IMR-90 (cell line): ENCODE data around the gene SMARCD2. TPM values are rescaled to one million over a fixed set of nuclear protein-coding genes. Genes with fewer than 3 reads are reported as not detected.

Source experiments
- ATAC-seq: fragments of 200-7000 bp; cut with Tn5 transposase; 2 replicates; pipeline ENCODE4 v1.9.1; 2020; ENCODE audit warnings: low read depth, mild to moderate bottlenecking, moderate library complexity
- BruUV-seq: library from RNA; stranded (reverse); fragments of 400-500 nt; replicated peaks from 2 replicates; lab custom pipeline; 2021; lab: Mats Ljungman, UMichigan
- CTCF ChIA-PET: fragments of 300-600 bp; formaldehyde crosslinking; extraction: SDS; loops from one replicate; lab custom pipeline; 2021; ENCODE audit warnings: antibody characterized with exemption; lab: Yijun Ruan, JAX
- POLR2A ChIA-PET: fragments of 300-600 bp; sonication (Branson Sonifier 250); formaldehyde crosslinking; loops from one replicate; lab custom pipeline; 2022; ENCODE audit warnings: antibody characterized with exemption; ENCODE audit not compliant: unreplicated experiment; lab: Charles Lee
- DNase-seq: peaks from one replicate; pipeline ENCODE4 v3.0.0; 2013
- H2AFZ ChIP-seq: replicated peaks from 2 replicates; pipeline ENCODE3; 2013; ENCODE audit warnings: low read length, mild to moderate bottlenecking; ENCODE audit not compliant: poor library complexity
- H2AK5ac ChIP-seq: 2 replicates; pipeline ENCODE4 v1.6.1; 2013; ENCODE audit warnings: low read depth, low read length, inconsistent platforms
- H2AK9ac ChIP-seq: replicated peaks from 2 replicates; pipeline ENCODE3; 2013; ENCODE audit warnings: mild to moderate bottlenecking, low read depth, low read length, moderate library complexity; ENCODE audit not compliant: poor library complexity
- H2BK120ac ChIP-seq: 2 replicates; pipeline ENCODE4 v1.6.1; 2013; ENCODE audit warnings: low read depth, low read length, inconsistent platforms
- H2BK15ac ChIP-seq: 3 replicates; pipeline ENCODE4 v1.6.1; 2013; ENCODE audit warnings: low read depth, low read length, inconsistent platforms
- H2BK20ac ChIP-seq: 2 replicates; pipeline ENCODE4 v1.6.1; 2013; ENCODE audit warnings: low read depth, mild to moderate bottlenecking, inconsistent platforms, low read length, moderate library complexity
- H2BK5ac ChIP-seq: 2 replicates; pipeline ENCODE4 v1.6.1; 2013; ENCODE audit warnings: mild to moderate bottlenecking, low read depth, low read length, inconsistent platforms; ENCODE audit not compliant: poor library complexity, severe bottlenecking
- H3K14ac ChIP-seq: replicated peaks from 2 replicates; pipeline ENCODE4 v1.6.1; 2013; ENCODE audit warnings: low read depth, low read length, inconsistent platforms
- H3K18ac ChIP-seq: 2 replicates; pipeline ENCODE4 v1.6.1; 2013; ENCODE audit warnings: low read depth, low read length, control low read depth
- H3K23ac ChIP-seq: 2 replicates; pipeline ENCODE4 v1.6.1; 2013; ENCODE audit warnings: low read depth, low read length, inconsistent platforms
- H3K27ac ChIP-seq: 2 replicates; pipeline ENCODE4 v1.5.1; 2013; ENCODE audit warnings: mild to moderate bottlenecking, control low read depth, low read length; ENCODE audit not compliant: insufficient read depth
- H3K27me3 ChIP-seq: 2 replicates; pipeline ENCODE4 v1.6.1; 2013; ENCODE audit warnings: low read length; ENCODE audit not compliant: control insufficient read depth, insufficient read depth
- H3K36me3 ChIP-seq: 2 replicates; pipeline ENCODE4 v1.6.1; 2013; ENCODE audit warnings: low read length, mixed read lengths; ENCODE audit not compliant: control insufficient read depth, insufficient read depth
- H3K4ac ChIP-seq: 2 replicates; pipeline ENCODE4 v1.6.1; 2013; ENCODE audit warnings: low read depth, low read length, inconsistent platforms
- H3K4me1 ChIP-seq: 2 replicates; pipeline ENCODE4 v1.6.1; 2013; ENCODE audit warnings: low read length, mixed read lengths; ENCODE audit not compliant: control insufficient read depth, insufficient read depth
- H3K4me2 ChIP-seq: 2 replicates; pipeline ENCODE4 v1.6.1; 2013; ENCODE audit warnings: low read depth, mild to moderate bottlenecking, control low read depth, low read length, moderate library complexity
- H3K4me3 ChIP-seq: 2 replicates; pipeline ENCODE4 v1.5.1; 2013; ENCODE audit warnings: low read depth, mild to moderate bottlenecking, control low read depth, low read length, moderate library complexity; ENCODE audit not compliant: insufficient read depth
- H3K56ac ChIP-seq: 2 replicates; pipeline ENCODE4 v1.6.1; 2013; ENCODE audit warnings: low read length, inconsistent platforms; ENCODE audit not compliant: insufficient read depth; ENCODE audit errors: extremely low read depth
- H3K79me1 ChIP-seq, 2 experiments: 2 replicates each; pipeline ENCODE4 v1.6.1; 2013; ENCODE audit warnings: low read length in 2 of 2, inconsistent platforms in 1 of 2, low read depth in 1 of 2
- H3K9ac ChIP-seq: 2 replicates; pipeline ENCODE4 v1.6.1; 2013; ENCODE audit warnings: low read depth, low read length, control low read depth
- H3K9me1 ChIP-seq: 2 replicates; pipeline ENCODE4 v1.6.1; 2013; ENCODE audit warnings: low read length, inconsistent platforms; ENCODE audit not compliant: insufficient read depth
- H3K9me3 ChIP-seq: 2 replicates; pipeline ENCODE4 v1.6.1; 2013; ENCODE audit warnings: low read length; ENCODE audit not compliant: control insufficient read depth, insufficient read depth
- H4K20me1 ChIP-seq: 2 replicates; pipeline ENCODE4 v1.6.1; 2013; ENCODE audit warnings: low read length, inconsistent platforms; ENCODE audit not compliant: insufficient read depth
- H4K5ac ChIP-seq: 2 replicates; pipeline ENCODE4 v1.6.1; 2013; ENCODE audit warnings: mild to moderate bottlenecking, low read depth, low read length, control low read depth
- H4K8ac ChIP-seq, 2 experiments: 2 replicates each; pipeline ENCODE4 v1.6.1; 2013; ENCODE audit warnings: low read depth in 2 of 2, low read length in 2 of 2, control low read depth in 1 of 2, inconsistent platforms in 1 of 2
- H4K91ac ChIP-seq: 2 replicates; pipeline ENCODE4 v1.6.1; 2013; ENCODE audit warnings: low read depth, low read length, inconsistent platforms; ENCODE audit not compliant: insufficient read depth
- BHLHE40 ChIP-seq: fragments of 150-350 bp; IDR thresholded peaks from 2 replicates; pipeline ENCODE4 v1.6.1; 2016; ENCODE audit warnings: mild to moderate bottlenecking, low read depth, low read length
- CEBPB ChIP-seq: IDR thresholded peaks from 2 replicates; pipeline ENCODE4 v1.6.1; 2012; ENCODE audit warnings: low read depth, low read length, improper control_type of control experiment
- CHD1 ChIP-seq: IDR thresholded peaks from 2 replicates; pipeline ENCODE4 v1.6.1; 2012; ENCODE audit warnings: low read depth, low read length, improper control_type of control experiment
- FOS ChIP-seq: fragments of 150-350 bp; IDR thresholded peaks from 2 replicates; pipeline ENCODE4 v1.6.1; 2016; ENCODE audit warnings: low read depth, low read length
- MAFK ChIP-seq: IDR thresholded peaks from 2 replicates; pipeline ENCODE4 v1.6.1; 2012; ENCODE audit warnings: low read depth, low read length, improper control_type of control experiment
- NFE2L2 ChIP-seq: fragments of 150-350 bp; IDR thresholded peaks from 2 replicates; pipeline ENCODE4 v1.6.1; 2016; ENCODE audit warnings: low read depth, mild to moderate bottlenecking, low read length
- RAD21 ChIP-seq: IDR thresholded peaks from 2 replicates; pipeline ENCODE4 v1.6.1; 2012; ENCODE audit warnings: low read length, improper control_type of control experiment
- RFX5 ChIP-seq: IDR thresholded peaks from 2 replicates; pipeline ENCODE4 v1.8.0; 2012; ENCODE audit warnings: low read depth, mild to moderate bottlenecking, low read length, moderate library complexity
- WGBS, 2 experiments: methylation state at CpG; one replicate each; pipeline versions ENCODE4 v1.1.5 to v1.1.7; 2013; ENCODE audit warnings: missing lambda C conversion rate in 2 of 2; ENCODE audit not compliant: insufficient read length in 1 of 2; ENCODE audit errors: extremely low coverage in 2 of 2; 5-methylcytosine and 5-hydroxymethylcytosine counted together
- dilution Hi-C: fragments of 300-500 bp; cut with HindIII; formaldehyde crosslinking; loops from one replicate; pipeline ENCODE4 v1.14.3; 2018; ENCODE audit warnings: low sequenced_read_pairs; ENCODE audit not compliant: unreplicated experiment
- in situ Hi-C: fragments of 300-500 bp; cut with MboI; formaldehyde crosslinking; loops from 3 replicates; pipeline ENCODE4 v1.14.3; 2019; ENCODE audit warnings: low sequenced_read_pairs, inconsistent platforms, mixed read lengths
- intact Hi-C: fragments of 100-400 bp; cut with micrococcal nuclease; formaldehyde crosslinking; loops from 2 replicates; pipeline ENCODE4 v1.10.0; 2022
- polyA plus RNA-seq, 3 experiments: library from polyadenylated mRNA; depleted of rRNA; stranded (reverse); fragments of >200 nt; gene quantifications; 2 replicates each; pipeline ENCODE4 v1.2.3, GENCODE V29; 2012; ENCODE audit warnings: low replicate concordance in 1 of 3
- total RNA-seq: library from RNA; depleted of rRNA; stranded (reverse); fragments of >200 nt; gene quantifications from 2 replicates; pipeline ENCODE4 v1.2.3, GENCODE V29; 2012
- TF ChIP-seq, protein P1 (sequence below): conservative IDR thresholded peaks from 2 replicates; pipeline ENCODE4 v1.5.1; 2012; ENCODE audit warnings: mild to moderate bottlenecking, low read depth, low read length, improper control_type of control experiment

Gene SMARCD2
- total and polyA plus RNA-seq, 2 of the 4 experiments (the other 2 are of a cell fraction): 56.9 to 91.2 TPM

DNA sequence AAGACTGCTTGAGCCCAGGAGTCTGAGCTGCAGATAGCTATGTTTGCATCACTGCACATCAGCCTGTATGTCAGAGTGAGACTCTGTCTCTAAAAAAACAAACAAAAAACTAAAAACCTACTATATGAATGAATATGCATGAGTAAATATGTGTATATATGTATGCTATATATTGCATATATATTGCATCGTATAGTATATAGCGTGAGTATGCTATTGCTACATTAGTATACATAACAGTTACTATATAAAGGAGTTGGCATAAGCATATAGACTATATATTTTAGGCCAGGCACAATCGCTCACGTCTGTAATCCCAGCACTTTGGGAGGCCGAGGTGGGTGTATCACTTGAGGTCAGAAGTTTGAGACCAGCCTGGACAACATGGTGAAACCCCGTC is 52.4 kb downstream of the SMARCD2 start:
- CTCF ChIA-PET: no interaction called here

More for the DNA sequence above, 52.4 kb downstream of the SMARCD2 start:
- Histone ChIP-seq H3K79me1 (peaks cover 28 to 69% of the 10 kb centered on the region in 2 experiments), H2BK15ac (no peak overlapping the region), H3K14ac (no peak overlapping the region), H2AK5ac (no peak overlapping the region), H3K56ac (no peak overlapping the region), H2BK120ac (no peak overlapping the region), H2AFZ (no peak overlapping the region), H3K9ac (no peak overlapping the region), H4K20me1 (peaks cover 54% of the 10 kb centered on the region), H2AK9ac (no peak overlapping the region), H3K23ac (no peak overlapping the region), H2BK20ac (no peak overlapping the region), H2BK5ac (no peak overlapping the region), H3K27ac (no peak overlapping the region), H3K9me3 (no peaks in the 10 kb centered on the region), H3K9me1 (0 out of 2 replicates have a peak, but pooled peaks cover 2% of the 10 kb centered on the region), H3K36me3 (peaks cover 57% of the 10 kb centered on the region), H4K5ac (no peak overlapping the region), H3K27me3 (no peaks in the 10 kb centered on the region), H3K4me1 (peaks cover 4% of the 10 kb centered on the region; the same call in 1 of the 2 replicates), H4K91ac (no peak overlapping the region), H3K18ac (no peak overlapping the region), H3K4me2 (no peak overlapping the region), H4K8ac (no peak overlapping the region), H3K4me3 (no peak overlapping the region), H3K4ac (no peak overlapping the region)
- ATAC-seq (no peak), DNase-seq (no peak)
- no peak for TF ChIP-seq NFE2L2
- TF ChIP-seq BHLHE40: no peak
- TF ChIP-seq, protein P1, sequence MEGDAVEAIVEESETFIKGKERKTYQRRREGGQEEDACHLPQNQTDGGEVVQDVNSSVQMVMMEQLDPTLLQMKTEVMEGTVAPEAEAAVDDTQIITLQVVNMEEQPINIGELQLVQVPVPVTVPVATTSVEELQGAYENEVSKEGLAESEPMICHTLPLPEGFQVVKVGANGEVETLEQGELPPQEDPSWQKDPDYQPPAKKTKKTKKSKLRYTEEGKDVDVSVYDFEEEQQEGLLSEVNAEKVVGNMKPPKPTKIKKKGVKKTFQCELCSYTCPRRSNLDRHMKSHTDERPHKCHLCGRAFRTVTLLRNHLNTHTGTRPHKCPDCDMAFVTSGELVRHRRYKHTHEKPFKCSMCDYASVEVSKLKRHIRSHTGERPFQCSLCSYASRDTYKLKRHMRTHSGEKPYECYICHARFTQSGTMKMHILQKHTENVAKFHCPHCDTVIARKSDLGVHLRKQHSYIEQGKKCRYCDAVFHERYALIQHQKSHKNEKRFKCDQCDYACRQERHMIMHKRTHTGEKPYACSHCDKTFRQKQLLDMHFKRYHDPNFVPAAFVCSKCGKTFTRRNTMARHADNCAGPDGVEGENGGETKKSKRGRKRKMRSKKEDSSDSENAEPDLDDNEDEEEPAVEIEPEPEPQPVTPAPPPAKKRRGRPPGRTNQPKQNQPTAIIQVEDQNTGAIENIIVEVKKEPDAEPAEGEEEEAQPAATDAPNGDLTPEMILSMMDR: no peak
- TF ChIP-seq FOS: no peak
- no peak for TF ChIP-seq CHD1
- TF ChIP-seq MAFK: no peak
- no peak for TF ChIP-seq RFX5
- no peak for TF ChIP-seq RAD21
- TF ChIP-seq CEBPB: no peak
- in situ Hi-C loops (no loop called here), intact Hi-C loops (no loop called here), dilution Hi-C loops (no loop called here)
- BruUV-seq: no TSS peak
- POLR2A ChIA-PET: interaction anchor here (0.8 kb wide), 1 partner anchor 16 kb away, joined by 3 read pairs; the partner anchor contains the start of genes CCDC47 and DDX42
- WGBS, 2 experiments: 100% methylated on average over 1 of the region's 6 CpGs; no CpG with 5 or more reads in 1 of the 2 experiments
